ENCODE data around the gene OXLD1. TPM values are rescaled to one million over a fixed set of nuclear protein-coding genes. Genes with fewer than 3 reads are reported as not detected.
A peak's percentile ranks its signal among the peaks of the same experiment; 100 is the strongest.
"Not testable (repeated sequence)": the region's sequence is repeated elsewhere in the genome, so short reads cannot be mapped to it uniquely, and the experiment has no call there.

Gene OXLD1
- total and polyA plus RNA-seq, 10 of the 15 experiments (the other 5 are each of a cell fraction or from before 2014, with no cell fraction given) = 4.6 to 89.5 (median 39.8) TPM

- in situ Hi-C loops (cut with MboI) (no loop called here), intact Hi-C loops (cut with micrococcal nuclease; ENCODE audit: unreplicated experiment) (no loop called here)
- no peak for DNase-seq (ENCODE audit: low read depth, low spot score)
- TF ChIP-seq SIX5 (IDR thresholded peaks at IDR 0.05; ENCODE audit: low read depth, low read length, severe bottlenecking) (no peak), POLR2A (IDR thresholded peaks at IDR 0.05; ENCODE audit: low read depth, low read length) (peak; percentile 37; the same call in 1 of the 2 replicates)
- H2AFZ ChIP-seq (ENCODE audit: control insufficient read depth, low read depth, low read length) = no peak overlapping the region
- H3K4me1 ChIP-seq (ENCODE audit: control insufficient read depth, insufficient read depth, low read length) = no peaks in the 10 kb centered on the region
- no peak for ATAC-seq
- H3K4me3 ChIP-seq = no peak overlapping the region
- ChIA-PET RAD21 (ENCODE audit: unreplicated experiment) (no interaction called here), POLR2A (interaction anchor here (0.7 kb wide), 1 partner anchor 8 kb away, joined by 3 read pairs; no protein-coding TSS in a partner anchor), SMC1A (ENCODE audit: uncharacterized antibody, unreplicated experiment) (no interaction called here), CTCF (interaction anchor here (1.4 to 1.6 kb wide), 2 partner anchors 26 to 35 kb away, joined by 4 to 6 read pairs; partner anchors contain the start of genes MRPL12 and SLC25A10)
- H3K4me2 ChIP-seq (ENCODE audit: control insufficient read depth, insufficient read depth) = no peak overlapping the region
- no peaks in the 10 kb centered on the region; the same call in 1 of the 2 replicates for H3K79me2 ChIP-seq (ENCODE audit: control insufficient read depth, insufficient read depth, low read length)
- peaks cover 0 to 16% of the 10 kb centered on the region in 2 experiments; a peak in 3 of 4 replicates for H3K36me3 ChIP-seq (ENCODE audit: control insufficient read depth in 2 of 2, insufficient read depth in 2 of 2, low read length in 1 of 2)
- FAIRE-seq = no peak
- 81% methylated on average over 16 of the region's 17 CpGs for WGBS (ENCODE audit: insufficient coverage, insufficient replicate concordance, low lambda C conversion rate, missing lambda C conversion rate)
- H3K27me3 ChIP-seq (replicated peaks in 1 of 2; ENCODE audit: control insufficient read depth in 2 of 2, insufficient read depth in 2 of 2, low read length in 1 of 2) = no peaks in the 10 kb centered on the region
- no TSS peak for BruUV-seq (replicated peaks)
- H3K9ac ChIP-seq (ENCODE audit: control insufficient read depth, insufficient read depth, low read length) = no peak overlapping the region
- H3K9me3 ChIP-seq (replicated peaks; ENCODE audit: control insufficient read depth, insufficient read depth, low read length) = no peaks in the 10 kb centered on the region
- no peaks in the 10 kb centered on the region for H4K20me1 ChIP-seq (ENCODE audit: control insufficient read depth, insufficient read depth)
- H3K27ac ChIP-seq (ENCODE audit: control insufficient read depth, insufficient read depth) = no peak overlapping the region
Measured at GRCh38 chr17:81676906-81677305, 10.5 kb upstream of the OXLD1 start.

GRCh38 chr17:81675515-81676221, 9.3 kb upstream of the OXLD1 start:
- DNase-seq (ENCODE audit: low read depth, low spot score) = not testable (repeated sequence)

More at GRCh38 chr17:81675515-81676221, 9.3 kb upstream of the OXLD1 start:
- POLR2A ChIA-PET; H3K4me1 ChIP-seq (ENCODE audit: control insufficient read depth, insufficient read depth, low read length); H3K9me3 ChIP-seq (replicated peaks; ENCODE audit: control insufficient read depth, insufficient read depth, low read length); in situ Hi-C loops (cut with MboI); H3K4me3 ChIP-seq; BruUV-seq (replicated peaks); H4K20me1 ChIP-seq (ENCODE audit: control insufficient read depth, insufficient read depth); H3K4me2 ChIP-seq (ENCODE audit: control insufficient read depth, insufficient read depth); H3K27me3 ChIP-seq (replicated peaks in 1 of 2; ENCODE audit: control insufficient read depth in 2 of 2, insufficient read depth in 2 of 2, low read length in 1 of 2); H3K79me2 ChIP-seq (ENCODE audit: control insufficient read depth, insufficient read depth, low read length); H2AFZ ChIP-seq (ENCODE audit: control insufficient read depth, low read depth, low read length); H3K27ac ChIP-seq (ENCODE audit: control insufficient read depth, insufficient read depth); intact Hi-C loops (cut with micrococcal nuclease; ENCODE audit: unreplicated experiment); H3K9ac ChIP-seq (ENCODE audit: control insufficient read depth, insufficient read depth, low read length): not testable (repeated sequence)
- peak; percentile 88 for FAIRE-seq
- ChIA-PET CTCF (interaction anchor here (0.6 to 2.2 kb wide), 5 partner anchors 8 to 76 kb away, joined by 3 to 6 read pairs (median 5); partner anchors contain the start of genes ARL16, HGS and MRPL12), SMC1A (ENCODE audit: uncharacterized antibody, unreplicated experiment) (interaction anchor here (0.8 kb wide), 1 partner anchor 29 kb away, joined by 3 read pairs; no protein-coding TSS in a partner anchor), RAD21 (ENCODE audit: unreplicated experiment) (interaction anchor here (1.4 kb wide), 1 partner anchor 28 kb away, joined by 3 read pairs; the partner anchor contains the start of gene MRPL12)
- peak; percentile 42; the same call in 1 of the 3 replicates for ATAC-seq
- WGBS (ENCODE audit: insufficient coverage, insufficient replicate concordance, low lambda C conversion rate, missing lambda C conversion rate) = 31% methylated on average over 16 of the region's 18 CpGs
- peaks cover 7 to 22% of the 10 kb centered on the region in 2 experiments for H3K36me3 ChIP-seq (ENCODE audit: control insufficient read depth in 2 of 2, insufficient read depth in 2 of 2, low read length in 1 of 2)
- TF ChIP-seq RAD21 (IDR thresholded peaks at IDR 0.05; ENCODE audit: insufficient read depth, low read depth, low read length) (0 out of 2 replicates have a peak, but pooled peaks have one; percentile 5), CTCF (IDR thresholded peaks at IDR 0.05 in 2 of 3, conservative IDR thresholded peaks at IDR 0.05 in 1 of 3; ENCODE audit: control insufficient read depth in 2 of 3, extremely low read depth in 1 of 3, insufficient read depth in 1 of 3, low read depth in 3 of 3, low read length in 3 of 3) (peak; percentile 27 to 44 (median 27); a peak in 4 of 6 replicates)

Data from GM12878 (cell line).